Measurements from ENCODE around the gene RMI2.

Gene RMI2

DNA sequence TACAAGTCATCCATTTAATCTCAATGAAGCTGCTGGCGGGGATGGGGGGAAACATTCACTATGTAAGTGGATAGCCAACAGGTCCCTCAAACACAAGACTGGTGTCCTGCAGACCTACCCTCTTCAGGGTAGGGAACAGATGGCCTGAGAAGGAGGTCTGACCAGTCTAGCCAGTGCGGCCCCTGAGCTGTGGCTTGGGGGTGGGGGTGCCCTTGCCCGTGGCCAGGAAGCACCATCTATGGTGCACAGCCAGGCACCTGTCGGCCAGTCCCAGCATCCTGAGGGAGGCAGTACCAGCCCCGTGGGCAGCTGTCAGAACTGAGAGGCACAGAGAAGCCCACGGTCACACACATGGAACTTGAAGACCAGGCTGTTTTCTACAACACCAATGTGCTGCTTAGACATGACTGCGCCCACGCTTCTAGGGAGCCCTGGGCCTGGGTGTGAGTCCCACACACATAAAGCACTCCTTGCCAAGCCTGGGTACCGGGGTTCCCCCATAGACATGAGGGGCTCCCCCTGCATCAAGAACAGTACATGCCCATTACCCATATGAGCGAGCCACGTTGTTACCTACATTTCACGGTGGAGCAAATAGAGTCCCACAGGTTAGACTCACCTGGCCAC lies 40.9 kb downstream of the RMI2 start:
- DNase-seq = no peak

DNA sequence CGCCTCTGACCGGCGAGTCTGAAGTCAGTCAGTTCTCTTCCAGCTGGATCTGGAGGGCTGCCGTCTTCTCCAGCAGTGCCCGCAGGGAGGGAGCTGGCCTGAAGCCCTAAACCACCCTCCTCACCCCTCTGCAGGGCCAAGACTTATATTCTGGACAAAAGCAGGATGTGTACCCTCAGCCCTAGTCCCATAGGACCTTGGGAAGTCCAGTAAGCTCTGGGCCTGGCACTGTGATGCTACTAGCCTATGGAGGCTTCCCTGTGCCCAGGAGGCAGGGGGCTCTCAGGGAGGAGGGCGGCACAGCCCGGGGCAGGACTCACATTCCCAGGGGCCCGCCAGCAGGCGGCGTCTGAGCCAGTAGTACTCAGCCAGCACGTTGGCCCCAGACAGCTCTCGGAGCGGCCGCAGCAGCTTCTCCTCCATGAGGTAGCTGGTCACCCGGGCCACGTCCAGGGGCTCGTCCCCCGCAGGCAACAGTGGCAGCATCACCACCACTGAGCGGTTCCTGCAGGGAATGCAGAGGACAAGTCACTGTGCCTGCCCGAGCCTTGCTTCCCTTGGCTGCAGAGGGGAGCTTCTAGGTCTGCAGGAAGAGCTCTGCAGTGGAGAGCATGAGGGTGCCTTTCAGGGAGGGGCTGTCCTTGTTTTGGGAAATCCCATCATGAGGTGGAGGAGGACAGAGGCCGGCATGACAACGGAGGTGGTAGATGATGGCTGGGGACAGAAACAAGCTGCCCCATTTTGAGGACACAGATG lies 41.7 kb downstream of the RMI2 start:
- peak in 3 of 4 experiments; percentile 34 to 59 (median 57) for DNase-seq

DNA sequence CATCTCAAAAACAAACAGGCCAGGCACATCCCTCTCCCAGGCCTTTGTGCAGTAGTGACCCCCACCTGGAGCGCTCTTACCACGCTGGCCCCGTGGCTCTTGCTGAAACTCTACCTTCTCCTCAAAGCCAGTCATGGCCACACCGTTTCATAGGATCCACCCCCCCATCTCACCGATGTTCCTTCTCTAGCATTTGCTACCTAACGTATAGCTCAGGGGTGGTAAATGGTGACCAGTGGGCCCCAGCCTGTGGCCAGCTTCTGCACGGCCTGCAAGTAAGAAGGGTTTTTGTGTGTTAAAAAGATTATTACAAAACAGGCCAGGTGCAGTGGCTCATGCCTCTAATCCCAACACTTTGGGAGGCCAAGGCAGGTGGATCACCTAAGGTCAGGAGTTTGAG lies 43.8 kb downstream of the RMI2 start:
- no peak for DNase-seq

DNA sequence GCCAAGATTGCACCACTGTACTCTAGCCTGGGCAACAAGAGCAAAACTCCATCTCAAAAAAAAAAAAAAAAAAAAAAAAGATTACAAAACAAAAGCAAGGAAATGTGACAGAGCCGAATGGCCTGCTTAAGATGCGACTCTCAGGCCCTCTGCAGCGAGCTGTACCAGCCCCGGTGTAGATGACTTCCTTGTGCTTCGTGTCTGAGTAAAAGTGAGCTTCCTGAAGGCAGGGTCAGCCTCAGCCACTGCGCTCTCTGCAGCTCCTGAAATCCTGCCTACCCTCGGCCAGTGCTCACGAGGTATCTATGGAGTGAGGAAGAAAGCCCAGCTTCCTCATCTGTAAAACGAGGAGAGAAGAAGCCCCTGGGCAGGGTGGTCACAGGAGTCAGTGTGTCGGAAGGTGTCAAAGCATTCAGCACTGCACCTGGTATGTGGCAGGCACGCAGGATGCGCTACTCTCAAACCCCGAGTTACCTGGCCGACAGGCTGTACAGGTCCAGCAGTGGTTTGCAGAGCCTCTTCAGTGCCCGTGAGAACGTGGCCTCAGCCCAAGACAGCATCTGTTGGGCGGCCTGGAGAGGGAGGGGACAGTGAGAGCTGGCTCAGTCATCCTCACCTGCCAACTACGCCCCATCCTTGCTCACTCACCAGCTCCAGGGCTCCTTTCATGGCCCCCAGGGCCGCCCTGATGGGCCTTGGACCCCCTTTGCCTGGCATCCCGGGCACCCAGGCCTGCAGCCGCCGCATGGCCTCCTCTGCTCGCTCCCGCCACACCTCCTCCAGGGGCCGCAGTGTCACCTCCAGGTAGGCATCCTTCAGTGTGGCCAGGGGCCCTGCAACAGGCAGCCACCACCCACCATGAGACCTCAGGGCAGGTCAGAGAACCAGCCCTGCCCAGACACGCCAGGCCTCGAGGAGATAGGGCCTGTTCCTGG lies 44.6 kb downstream of the RMI2 start:
- DNase-seq = peak in 1 of 4 experiments; percentile 21

DNA sequence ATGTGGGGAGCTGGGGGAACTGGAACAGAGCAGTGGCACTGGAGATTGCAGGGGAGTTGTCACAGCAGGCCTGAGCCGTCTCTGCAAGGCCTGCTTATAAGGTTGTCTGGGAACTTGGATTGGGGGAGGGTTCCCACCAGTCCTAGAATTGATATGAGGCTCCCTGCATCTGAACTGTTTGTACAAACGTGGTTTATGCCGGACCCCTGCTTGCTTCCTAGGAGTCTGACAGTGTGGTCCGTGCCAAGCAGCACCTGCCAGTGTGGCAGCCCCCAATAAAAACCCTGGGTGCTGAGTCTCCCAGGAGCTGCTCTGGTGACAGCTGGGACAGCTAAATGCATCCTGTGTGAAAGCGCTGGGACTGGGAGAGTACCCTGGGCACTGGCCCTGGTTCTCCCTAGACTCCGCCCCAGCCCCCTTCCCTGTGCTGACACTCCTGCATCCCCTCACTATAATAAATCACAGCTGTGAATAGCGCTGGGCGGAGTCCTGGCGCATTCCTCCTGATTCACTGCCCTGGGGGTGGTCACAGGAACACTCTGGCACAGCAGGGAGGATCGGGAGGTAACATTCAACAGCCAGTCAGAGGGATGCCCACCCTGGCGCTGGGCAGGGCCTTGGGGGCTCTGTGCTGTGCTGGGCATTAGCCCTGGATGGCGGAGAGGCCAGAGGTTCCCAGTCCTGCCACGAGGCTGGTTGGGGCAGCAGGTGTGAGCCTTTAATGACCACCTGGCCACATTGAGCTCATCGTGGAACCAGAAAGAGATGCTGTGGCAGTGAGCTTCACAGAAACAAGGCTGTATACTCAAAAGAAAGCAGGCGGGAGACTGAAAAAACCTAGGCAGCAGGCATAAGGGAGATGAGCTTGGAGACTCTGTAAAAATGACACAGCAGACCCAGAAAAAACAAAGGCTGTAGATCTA lies 45.6 kb downstream of the RMI2 start:
- no peak for DNase-seq

DNA sequence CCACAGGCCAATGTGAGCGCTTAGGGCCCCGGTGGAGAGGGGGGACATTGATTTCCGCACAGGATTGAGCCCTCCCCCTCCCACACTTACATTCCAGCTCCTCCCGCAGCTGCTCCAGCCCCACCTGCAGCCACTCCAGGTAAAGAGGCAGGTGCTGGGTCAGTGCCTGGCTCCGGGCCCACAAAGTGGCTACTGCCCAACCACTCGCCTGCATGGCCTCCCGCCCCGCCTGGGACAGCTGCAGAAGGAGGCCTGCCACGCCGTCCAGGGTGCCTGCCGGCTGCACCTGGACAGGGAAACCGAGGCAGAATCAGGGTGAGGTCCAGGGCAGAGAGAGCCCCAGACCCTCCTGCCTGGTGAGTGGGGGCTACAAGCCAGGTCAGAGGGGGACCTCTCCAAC lies 46.3 kb downstream of the RMI2 start:
- DNase-seq = no peak

DNA sequence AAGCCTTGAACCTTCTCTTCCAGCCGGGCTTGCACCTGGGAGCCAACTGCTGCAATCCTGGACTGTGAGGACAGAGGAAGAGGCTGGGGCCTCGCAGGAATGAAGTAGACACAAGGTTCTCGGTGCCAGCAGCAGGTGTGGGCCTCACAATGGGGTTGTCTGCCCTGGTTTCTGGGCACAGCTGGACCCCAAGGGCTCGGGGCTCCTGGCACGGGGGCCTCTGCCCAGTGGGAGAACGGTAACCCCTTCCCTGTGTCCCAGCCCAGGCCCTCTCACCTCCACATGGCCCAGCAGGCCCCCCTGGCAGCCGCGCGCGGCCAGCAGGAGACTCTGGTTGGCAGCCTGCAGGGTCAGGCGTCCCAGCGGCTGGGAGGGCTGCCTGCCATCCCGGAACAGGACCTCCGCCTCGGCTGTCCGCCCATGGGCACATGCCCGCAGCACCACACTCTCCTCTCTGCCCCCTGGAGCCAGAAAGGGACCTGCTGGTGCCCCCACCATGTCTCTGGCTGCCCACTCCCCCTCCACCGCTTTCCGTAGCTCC lies 46.9 kb downstream of the RMI2 start:
- no peak for DNase-seq

DNA sequence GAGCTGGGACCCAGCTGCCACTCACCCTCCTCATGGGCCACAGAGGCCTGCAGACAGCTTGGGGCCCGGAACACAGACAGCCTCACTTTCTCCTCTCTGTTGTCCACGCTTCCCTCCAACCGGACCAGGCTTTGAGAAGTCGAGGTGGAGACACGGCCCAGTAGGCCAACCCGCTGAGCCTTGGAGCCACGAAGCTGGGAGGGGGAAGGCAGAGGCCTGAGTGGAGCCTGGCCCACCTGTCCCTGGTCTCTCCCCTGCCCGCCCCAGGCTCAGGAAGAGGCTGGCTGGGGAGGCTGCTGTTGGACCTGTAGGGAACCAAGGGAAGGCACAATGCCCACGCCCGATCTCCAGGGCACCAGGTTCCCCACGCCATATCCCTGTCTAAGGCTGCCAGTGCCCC lies 48.1 kb downstream of the RMI2 start:
- no peak for DNase-seq

DNA sequence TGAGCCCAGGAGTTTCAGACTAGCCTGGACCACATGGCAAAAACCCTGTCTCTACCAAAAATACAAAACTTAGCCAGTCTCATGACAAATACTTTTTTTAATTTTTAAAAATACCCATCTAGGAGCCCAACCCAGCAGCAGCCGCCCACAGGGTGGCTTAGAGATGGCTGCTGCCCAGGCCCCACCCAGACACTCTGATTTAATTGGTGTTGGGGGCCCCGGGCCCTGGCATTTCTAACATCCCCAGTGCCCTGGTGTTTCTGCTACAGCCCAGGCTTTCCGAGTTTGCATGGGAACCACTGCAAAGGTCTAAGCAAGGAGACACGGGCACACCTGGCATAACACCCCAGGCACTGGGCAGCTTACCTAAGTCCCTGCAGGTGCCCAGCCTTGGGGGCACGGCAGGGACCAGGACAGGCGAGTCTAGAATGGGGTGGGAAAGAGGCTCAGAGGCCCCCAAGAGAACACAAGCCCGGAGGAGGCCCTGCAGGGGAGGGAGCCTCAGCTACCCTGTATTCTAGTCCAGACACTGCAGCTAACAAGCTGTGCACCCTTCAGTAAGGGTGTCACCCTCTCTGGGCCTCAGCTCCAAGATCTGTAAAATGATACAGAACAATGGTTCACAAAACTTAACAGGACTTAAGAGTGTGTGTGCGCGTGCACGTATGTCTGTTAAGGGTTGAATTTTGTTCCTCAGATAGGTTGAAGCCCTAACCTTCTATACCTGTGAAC lies 48.8 kb downstream of the RMI2 start:
- no peak for DNase-seq

DNA sequence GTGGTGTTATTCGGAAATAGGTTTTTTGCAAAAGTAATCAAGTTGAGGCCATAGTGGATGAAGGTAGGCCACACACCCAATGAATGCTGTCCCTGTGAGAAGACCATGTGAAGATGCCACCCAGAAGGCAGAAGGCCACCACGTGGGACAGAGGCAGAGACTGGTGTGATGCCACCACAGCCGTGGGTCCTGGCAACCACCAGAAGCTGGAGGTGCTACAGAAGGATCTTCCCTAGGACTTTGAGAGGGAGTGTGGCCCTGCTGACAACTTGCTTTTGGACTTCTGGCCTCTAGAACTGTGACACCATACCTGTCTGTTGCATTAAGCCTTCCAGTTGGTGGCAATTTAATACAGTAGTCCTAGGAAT lies 49.3 kb downstream of the RMI2 start:
- no peak for DNase-seq

DNA sequence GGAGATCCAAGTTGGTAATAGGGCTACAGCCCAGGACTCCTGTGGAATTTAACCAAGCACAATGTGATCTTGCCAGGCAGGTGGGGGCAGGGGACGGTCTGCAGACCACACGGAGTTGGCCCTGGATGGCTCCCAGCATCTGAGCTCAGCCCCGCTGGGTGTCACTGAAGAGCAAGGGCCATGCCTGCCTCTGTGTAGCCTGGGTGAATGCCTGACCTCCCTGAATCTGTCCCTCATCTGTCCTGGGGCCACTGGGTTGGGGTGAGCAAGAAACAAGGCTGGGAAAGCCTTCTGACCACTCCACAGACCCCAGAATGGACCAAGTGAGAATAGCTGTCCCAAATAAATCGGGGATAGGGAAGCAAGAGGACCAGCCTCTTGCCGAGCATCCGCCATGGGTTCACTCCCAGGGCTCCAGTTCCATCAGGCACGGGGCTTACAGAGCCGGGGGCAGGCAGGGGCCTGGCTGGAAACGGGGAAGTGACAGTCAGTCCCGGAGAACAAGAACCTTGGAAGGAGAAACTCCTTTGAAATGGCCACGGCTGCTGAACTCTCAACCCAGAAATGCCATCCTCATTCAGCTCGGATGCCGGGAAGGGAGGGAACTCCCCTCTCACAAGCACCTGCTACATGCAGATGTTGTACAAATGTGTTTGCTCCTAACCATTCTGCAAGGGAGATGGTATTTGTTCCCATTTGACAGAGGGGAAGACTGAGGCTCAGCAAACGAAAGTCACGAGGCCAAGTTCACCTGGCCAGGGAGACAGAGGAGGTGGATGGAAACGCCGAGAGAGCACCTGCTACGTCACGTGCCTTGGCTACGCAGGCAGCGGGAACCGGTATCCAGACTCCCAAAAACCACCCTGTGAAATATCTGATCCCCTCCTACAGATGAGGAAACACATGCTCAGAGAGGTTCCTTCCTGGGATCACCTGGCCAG lies 50.0 kb downstream of the RMI2 start:
- no peak for DNase-seq

DNA sequence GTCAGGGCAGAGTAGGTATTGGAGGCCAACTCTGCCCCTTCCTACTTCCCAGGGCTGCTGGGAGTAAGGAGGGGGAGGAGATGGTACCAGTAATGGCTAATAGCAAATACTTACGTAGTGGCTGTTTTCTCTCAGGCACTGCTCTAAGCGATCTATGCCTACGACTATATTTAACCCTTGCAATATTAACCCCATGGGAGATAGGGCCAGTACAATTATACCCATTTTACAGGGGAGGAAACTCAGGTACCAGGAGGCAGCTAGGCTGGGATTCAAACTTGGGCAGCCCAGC lies 50.6 kb downstream of the RMI2 start:
- DNase-seq = no peak

DNA sequence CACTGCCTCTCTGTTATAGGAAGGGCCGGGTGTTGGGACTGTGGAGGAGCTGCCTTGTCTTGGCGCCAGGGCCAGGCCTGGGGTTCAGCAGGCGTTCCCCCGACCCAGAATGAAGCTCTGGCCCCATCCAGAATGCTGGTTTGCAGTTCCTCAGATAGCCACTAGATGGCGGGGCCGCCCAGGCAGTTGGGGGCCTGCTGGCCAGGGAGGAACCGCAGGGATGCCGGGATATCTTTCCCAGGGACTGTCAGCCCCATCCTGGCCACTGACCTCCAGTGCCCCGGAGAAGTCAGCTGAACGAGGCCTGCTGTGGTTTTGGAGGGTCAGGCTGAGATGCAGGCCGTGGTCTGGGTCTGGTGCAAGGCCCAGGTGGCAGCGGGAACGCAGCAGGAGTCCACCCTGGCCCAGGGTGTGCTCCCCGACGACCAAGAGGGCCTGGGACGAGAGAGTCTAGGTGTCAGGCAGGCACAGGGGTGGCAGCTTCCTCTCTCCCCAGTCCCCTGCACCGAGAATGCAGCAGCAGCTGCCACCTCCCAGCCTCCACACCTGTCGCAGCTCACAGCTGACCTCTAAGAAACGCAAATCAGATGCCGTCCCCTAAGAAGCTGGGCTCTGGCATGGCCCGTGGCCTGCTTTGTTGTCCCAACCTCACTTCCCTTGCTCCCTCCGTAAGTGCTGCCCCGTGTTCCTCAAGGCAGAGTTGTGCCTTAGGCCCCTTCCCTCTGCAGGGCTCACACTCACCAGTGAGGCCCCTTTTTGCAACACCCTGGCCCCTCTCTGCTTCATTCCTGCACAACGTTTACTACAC lies 51.2 kb downstream of the RMI2 start:
- DNase-seq = peak; percentile 69 to 85 (median 81)

DNA sequence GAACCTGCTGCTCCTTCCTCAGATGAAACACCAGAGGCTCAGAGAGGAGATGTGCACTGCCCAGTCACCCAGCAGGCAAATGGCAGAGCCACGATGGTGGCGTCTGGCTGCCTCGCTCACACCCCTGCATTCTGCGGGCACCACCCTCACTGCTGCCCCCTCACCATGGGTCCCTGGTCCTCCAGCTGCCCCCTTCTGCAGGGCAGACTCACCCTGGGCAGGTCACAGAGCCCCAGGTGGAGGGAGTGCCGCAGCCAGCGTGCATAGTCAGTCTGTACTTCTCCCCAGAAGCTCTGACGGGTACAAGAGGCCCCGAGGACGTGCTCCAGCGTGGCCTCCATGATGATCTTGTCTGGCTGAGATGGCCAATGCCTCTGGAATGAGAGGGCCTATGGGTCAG lies 52.9 kb downstream of the RMI2 start:
- no peak for DNase-seq

DNA sequence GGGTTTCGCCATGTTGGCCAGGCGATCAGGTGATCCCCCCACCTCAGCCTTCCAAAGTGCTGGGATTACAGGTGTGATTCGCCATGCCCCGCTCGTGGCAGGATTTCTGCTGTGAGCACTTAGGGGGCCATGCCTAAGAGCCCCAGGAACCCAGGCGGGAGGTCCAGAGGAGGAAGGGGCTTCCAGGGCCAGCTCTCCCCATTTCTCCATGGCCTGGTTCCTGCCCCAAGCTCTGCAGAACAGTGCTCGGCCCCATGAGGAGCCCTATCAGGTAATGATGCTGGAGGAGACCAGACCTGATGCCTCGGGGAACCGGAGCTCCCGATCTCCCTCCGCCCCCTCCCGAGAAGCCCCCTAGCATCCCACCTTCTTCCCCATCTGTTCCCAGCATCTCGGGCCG lies 53.6 kb downstream of the RMI2 start:
- DNase-seq = no peak

DNA sequence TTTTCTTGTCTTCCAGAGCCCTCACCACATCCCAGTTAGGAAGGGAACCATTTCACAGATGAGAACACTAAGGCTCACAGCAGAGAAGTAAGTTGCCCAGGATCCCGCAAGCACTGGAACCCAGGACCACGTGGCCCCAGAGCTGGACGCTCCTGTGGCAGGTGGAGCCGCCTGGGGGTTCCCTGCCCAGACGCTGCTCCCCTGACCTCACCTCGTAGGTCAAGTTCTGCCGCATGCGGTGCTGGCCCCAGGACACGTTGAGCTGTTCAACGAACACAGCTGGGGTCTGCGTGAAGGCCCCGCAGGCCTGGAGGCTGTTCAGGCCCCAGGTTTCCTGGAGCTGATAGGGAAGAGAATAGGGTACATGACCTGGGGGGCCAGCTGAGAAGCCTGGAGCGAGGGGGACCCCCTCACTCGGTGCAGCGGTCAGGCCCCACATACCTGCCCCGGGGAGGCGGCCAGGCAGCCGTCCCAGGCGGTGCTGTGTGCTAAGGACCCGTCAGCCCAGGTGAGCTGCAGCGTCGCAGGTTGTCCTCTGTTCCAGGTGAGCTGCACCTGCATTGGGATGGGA lies 54.1 kb downstream of the RMI2 start:
- DNase-seq = no peak

DNA sequence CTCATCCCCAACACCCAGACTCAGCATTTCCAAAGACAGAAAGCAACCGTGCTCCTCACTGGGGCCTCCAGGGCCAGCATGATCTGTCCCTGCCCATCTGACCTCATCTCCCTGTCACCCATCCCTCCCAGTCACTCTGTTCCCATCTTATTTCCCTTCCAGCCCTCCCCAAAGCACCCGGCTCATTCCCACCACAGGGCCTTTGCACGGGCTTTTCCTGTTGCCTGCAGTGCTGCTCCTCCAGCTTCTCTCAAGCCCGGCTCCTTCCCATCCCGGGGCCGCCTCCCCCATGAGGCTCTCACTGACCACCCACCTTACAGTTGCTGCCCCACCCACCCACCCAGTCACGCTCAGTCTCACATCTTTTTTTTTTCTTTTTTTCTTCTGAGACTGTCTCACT lies 54.8 kb downstream of the RMI2 start:
- no peak for DNase-seq

Data from suppressor macrophage (primary cell).